Liver (tissue), 3 donors: ENCODE measurements around the gene TACC2.

ENCODE experiments used
- FOXA1 ChIP-seq: IDR thresholded peaks from 2 replicates; pipeline ENCODE4 v1.6.1; 2016; ENCODE audit warnings: antibody characterized with exemption
- GABPA ChIP-seq, 2 donors: IDR thresholded peaks in 1 of 2; conservative IDR thresholded peaks in 1 of 2; 2 replicates each; pipeline ENCODE4 v1.6.1; 2016; ENCODE audit warnings: antibody characterized with exemption in 2 of 2, mild to moderate bottlenecking in 1 of 2, moderate library complexity in 1 of 2
- JUND ChIP-seq, 2 donors: IDR thresholded peaks; 2 replicates each; pipeline ENCODE4 v1.6.1; 2016; ENCODE audit warnings: antibody characterized with exemption in 2 of 2
- RAD21 ChIP-seq, 2 donors: IDR thresholded peaks; 2 replicates each; pipeline ENCODE4 v1.6.1; 2016; ENCODE audit warnings: antibody characterized with exemption in 2 of 2, mild to moderate bottlenecking in 2 of 2
- RXRA ChIP-seq, 2 donors: IDR thresholded peaks; 2 replicates each; pipeline ENCODE4 v1.6.1; 2017 to 2018; ENCODE audit warnings: antibody characterized with exemption in 2 of 2, mild to moderate bottlenecking in 1 of 2
- SP1 ChIP-seq: IDR thresholded peaks from 2 replicates; pipeline ENCODE4 v1.6.1; 2018; ENCODE audit warnings: antibody characterized with exemption, mild to moderate bottlenecking
- TAF1 ChIP-seq: conservative IDR thresholded peaks from 2 replicates; pipeline ENCODE4 v1.6.1; 2016; ENCODE audit warnings: antibody characterized with exemption, mild to moderate bottlenecking
- YY1 ChIP-seq: IDR thresholded peaks from 2 replicates; pipeline ENCODE4 v1.6.1; 2016; ENCODE audit warnings: antibody characterized with exemption, mild to moderate bottlenecking
- TF ChIP-seq, protein P1 (sequence below): fragments of 150-350 bp; IDR thresholded peaks from 2 replicates; pipeline ENCODE4 v1.5.1; 2017; ENCODE audit warnings: improper control_type of control experiment, low read depth, low read length; ENCODE audit not compliant: missing input control
- TF ChIP-seq, protein P2 (sequence below): IDR thresholded peaks from 2 replicates; pipeline ENCODE4 v1.6.1; 2016; ENCODE audit warnings: antibody characterized with exemption, mild to moderate bottlenecking
- TF ChIP-seq, protein P3 (sequence below): IDR thresholded peaks from 2 replicates; pipeline ENCODE4 v1.6.1; 2016; ENCODE audit warnings: antibody characterized with exemption
- TF ChIP-seq, protein P4 (sequence below): IDR thresholded peaks from 2 replicates; pipeline ENCODE4 v1.6.1; 2016; ENCODE audit warnings: antibody characterized with exemption
- donor health status: healthy.
- donor health status: healthy.

DNA sequence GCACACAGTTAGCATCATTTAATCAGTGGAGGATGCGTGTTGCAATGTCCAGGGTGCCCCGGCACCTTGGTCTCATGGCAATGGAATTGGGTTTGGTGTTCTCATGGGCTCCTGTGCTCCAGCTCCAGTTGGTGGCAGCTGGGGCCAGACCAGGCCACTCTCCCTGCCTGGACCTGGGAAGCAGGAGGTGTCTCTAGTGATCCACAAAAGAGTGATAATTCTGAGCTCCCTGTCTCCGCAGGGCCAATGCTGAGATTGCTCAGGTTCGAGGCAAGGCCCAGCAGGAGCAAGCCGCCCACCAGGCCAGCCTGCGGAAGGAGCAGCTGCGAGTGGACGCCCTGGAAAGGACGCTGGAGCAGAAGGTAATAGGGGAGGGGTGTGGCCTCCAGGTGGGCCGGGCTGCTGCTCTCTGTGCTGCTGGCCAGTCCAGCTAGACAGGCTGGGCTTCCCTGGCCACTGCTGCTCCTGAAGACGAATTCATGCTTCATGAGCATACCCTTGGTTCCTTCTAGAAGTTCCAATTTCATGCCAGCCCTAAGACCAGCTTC is 260.4 kb downstream of the TACC2 start:
- TF ChIP-seq, protein P1, sequence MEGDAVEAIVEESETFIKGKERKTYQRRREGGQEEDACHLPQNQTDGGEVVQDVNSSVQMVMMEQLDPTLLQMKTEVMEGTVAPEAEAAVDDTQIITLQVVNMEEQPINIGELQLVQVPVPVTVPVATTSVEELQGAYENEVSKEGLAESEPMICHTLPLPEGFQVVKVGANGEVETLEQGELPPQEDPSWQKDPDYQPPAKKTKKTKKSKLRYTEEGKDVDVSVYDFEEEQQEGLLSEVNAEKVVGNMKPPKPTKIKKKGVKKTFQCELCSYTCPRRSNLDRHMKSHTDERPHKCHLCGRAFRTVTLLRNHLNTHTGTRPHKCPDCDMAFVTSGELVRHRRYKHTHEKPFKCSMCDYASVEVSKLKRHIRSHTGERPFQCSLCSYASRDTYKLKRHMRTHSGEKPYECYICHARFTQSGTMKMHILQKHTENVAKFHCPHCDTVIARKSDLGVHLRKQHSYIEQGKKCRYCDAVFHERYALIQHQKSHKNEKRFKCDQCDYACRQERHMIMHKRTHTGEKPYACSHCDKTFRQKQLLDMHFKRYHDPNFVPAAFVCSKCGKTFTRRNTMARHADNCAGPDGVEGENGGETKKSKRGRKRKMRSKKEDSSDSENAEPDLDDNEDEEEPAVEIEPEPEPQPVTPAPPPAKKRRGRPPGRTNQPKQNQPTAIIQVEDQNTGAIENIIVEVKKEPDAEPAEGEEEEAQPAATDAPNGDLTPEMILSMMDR = no peak
- TF ChIP-seq TAF1 (no peak), RAD21 (IDR thresholded peaks at IDR 0.05) (no peak), RXRA (IDR thresholded peaks at IDR 0.05) (no peak), GABPA (IDR thresholded peaks at IDR 0.05 in 1 of 2, conservative IDR thresholded peaks at IDR 0.05 in 1 of 2) (no peak), JUND (IDR thresholded peaks at IDR 0.05) (no peak), SP1 (no peak), YY1 (no peak), FOXA1 (no peak)
- TF ChIP-seq, protein P2, sequence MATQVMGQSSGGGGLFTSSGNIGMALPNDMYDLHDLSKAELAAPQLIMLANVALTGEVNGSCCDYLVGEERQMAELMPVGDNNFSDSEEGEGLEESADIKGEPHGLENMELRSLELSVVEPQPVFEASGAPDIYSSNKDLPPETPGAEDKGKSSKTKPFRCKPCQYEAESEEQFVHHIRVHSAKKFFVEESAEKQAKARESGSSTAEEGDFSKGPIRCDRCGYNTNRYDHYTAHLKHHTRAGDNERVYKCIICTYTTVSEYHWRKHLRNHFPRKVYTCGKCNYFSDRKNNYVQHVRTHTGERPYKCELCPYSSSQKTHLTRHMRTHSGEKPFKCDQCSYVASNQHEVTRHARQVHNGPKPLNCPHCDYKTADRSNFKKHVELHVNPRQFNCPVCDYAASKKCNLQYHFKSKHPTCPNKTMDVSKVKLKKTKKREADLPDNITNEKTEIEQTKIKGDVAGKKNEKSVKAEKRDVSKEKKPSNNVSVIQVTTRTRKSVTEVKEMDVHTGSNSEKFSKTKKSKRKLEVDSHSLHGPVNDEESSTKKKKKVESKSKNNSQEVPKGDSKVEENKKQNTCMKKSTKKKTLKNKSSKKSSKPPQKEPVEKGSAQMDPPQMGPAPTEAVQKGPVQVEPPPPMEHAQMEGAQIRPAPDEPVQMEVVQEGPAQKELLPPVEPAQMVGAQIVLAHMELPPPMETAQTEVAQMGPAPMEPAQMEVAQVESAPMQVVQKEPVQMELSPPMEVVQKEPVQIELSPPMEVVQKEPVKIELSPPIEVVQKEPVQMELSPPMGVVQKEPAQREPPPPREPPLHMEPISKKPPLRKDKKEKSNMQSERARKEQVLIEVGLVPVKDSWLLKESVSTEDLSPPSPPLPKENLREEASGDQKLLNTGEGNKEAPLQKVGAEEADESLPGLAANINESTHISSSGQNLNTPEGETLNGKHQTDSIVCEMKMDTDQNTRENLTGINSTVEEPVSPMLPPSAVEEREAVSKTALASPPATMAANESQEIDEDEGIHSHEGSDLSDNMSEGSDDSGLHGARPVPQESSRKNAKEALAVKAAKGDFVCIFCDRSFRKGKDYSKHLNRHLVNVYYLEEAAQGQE = no peak
- TF ChIP-seq, protein P3, sequence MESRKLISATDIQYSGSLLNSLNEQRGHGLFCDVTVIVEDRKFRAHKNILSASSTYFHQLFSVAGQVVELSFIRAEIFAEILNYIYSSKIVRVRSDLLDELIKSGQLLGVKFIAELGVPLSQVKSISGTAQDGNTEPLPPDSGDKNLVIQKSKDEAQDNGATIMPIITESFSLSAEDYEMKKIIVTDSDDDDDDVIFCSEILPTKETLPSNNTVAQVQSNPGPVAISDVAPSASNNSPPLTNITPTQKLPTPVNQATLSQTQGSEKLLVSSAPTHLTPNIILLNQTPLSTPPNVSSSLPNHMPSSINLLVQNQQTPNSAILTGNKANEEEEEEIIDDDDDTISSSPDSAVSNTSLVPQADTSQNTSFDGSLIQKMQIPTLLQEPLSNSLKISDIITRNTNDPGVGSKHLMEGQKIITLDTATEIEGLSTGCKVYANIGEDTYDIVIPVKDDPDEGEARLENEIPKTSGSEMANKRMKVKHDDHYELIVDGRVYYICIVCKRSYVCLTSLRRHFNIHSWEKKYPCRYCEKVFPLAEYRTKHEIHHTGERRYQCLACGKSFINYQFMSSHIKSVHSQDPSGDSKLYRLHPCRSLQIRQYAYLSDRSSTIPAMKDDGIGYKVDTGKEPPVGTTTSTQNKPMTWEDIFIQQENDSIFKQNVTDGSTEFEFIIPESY = no peak
- TF ChIP-seq, protein P4, sequence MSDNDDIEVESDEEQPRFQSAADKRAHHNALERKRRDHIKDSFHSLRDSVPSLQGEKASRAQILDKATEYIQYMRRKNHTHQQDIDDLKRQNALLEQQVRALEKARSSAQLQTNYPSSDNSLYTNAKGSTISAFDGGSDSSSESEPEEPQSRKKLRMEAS = no peak
